Vagina (tissue), 2 donors: ENCODE data around the gene PIK3CG. TPM values are rescaled to one million over a fixed set of nuclear protein-coding genes. Genes with fewer than 3 reads are reported as not detected.
"Not testable (repeated sequence)": the region's sequence is repeated elsewhere in the genome, so short reads cannot be mapped to it uniquely, and the experiment has no call there.

Experiments
- DNase-seq, 2 donors: peaks; one replicate each; pipeline ENCODE4 v3.0.0-alpha.2; 2017; ENCODE audit errors: extremely low spot score in 2 of 2
- H3K27ac ChIP-seq: fragments of 200-600 bp; sonication (generic); one replicate; pipeline ENCODE4 v1.5.1; 2019
- H3K27me3 ChIP-seq: fragments of 200-600 bp; sonication (generic); one replicate; pipeline ENCODE4 v1.5.1; 2019
- H3K36me3 ChIP-seq, 2 donors: fragments of 200-600 bp; sonication (generic); one replicate each; pipeline ENCODE4 v1.5.1; 2017 to 2019
- H3K4me1 ChIP-seq: fragments of 200-600 bp; sonication (generic); one replicate; pipeline ENCODE4 v1.5.1; 2019
- H3K4me3 ChIP-seq, 2 donors: fragments of 200-600 bp; sonication (generic); 1 replicate in 1 of 2; 2 replicates in 1 of 2; pipeline ENCODE4 v1.5.1; 2016 to 2019
- H3K9me3 ChIP-seq: fragments of 200-600 bp; sonication (generic); one replicate; pipeline ENCODE4 v1.5.1; 2019
- POLR2A ChIP-seq, 2 donors: fragments of 450-650 bp; IDR thresholded peaks; one replicate each; pipeline ENCODE4 v1.6.1; 2017; ENCODE audit warnings: antibody characterized with exemption in 2 of 2, mild to moderate bottlenecking in 2 of 2, moderate library complexity in 2 of 2
- POLR2AphosphoS5 ChIP-seq, 2 donors: sonication (generic); formaldehyde crosslinking; IDR thresholded peaks; one replicate each; pipeline ENCODE4 v1.9.0; 2017; ENCODE audit warnings: antibody characterized with exemption in 2 of 2, mild to moderate bottlenecking in 2 of 2, low read depth in 1 of 2; ENCODE audit not compliant: insufficient read depth in 1 of 2
- intact Hi-C: fragments of 100-400 bp; cut with DNase I; formaldehyde crosslinking; loops from one replicate; pipeline ENCODE4 v1.15.1; 2023
- total RNA-seq: library from RNA; depleted of rRNA; stranded (reverse); fragments of >200 nt; gene quantifications from one replicate; pipeline ENCODE4 v1.2.3, GENCODE V29; 2016
- TF ChIP-seq, protein P1 (sequence below), 3 experiments: fragments of 450-650 bp in 2 of 3; fragments of 200-600 bp in 1 of 3; sonication (generic) in 1 of 3; IDR thresholded peaks; one replicate each; pipeline ENCODE4 v1.5.1; 2017 to 2019; ENCODE audit warnings: antibody characterized with exemption in 3 of 3, mild to moderate bottlenecking in 2 of 3, moderate library complexity in 2 of 3

PIK3CG gene
- total RNA-seq, 1 donor from 2014 or later = 4.4 TPM

GRCh38 chr7:106848851-106849442, 16.1 kb upstream of the PIK3CG start:
- DNase-seq = no peak
- no peak overlapping the region for H3K27ac ChIP-seq
- no peaks in the 10 kb centered on the region for H3K9me3 ChIP-seq
- H3K27me3 ChIP-seq = no peaks in the 10 kb centered on the region
- intact Hi-C loops = no loop called here
- no peak overlapping the region for H3K4me3 ChIP-seq
- TF ChIP-seq, protein P1, sequence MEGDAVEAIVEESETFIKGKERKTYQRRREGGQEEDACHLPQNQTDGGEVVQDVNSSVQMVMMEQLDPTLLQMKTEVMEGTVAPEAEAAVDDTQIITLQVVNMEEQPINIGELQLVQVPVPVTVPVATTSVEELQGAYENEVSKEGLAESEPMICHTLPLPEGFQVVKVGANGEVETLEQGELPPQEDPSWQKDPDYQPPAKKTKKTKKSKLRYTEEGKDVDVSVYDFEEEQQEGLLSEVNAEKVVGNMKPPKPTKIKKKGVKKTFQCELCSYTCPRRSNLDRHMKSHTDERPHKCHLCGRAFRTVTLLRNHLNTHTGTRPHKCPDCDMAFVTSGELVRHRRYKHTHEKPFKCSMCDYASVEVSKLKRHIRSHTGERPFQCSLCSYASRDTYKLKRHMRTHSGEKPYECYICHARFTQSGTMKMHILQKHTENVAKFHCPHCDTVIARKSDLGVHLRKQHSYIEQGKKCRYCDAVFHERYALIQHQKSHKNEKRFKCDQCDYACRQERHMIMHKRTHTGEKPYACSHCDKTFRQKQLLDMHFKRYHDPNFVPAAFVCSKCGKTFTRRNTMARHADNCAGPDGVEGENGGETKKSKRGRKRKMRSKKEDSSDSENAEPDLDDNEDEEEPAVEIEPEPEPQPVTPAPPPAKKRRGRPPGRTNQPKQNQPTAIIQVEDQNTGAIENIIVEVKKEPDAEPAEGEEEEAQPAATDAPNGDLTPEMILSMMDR (IDR thresholded peaks at IDR 0.05) = no peak
- H3K4me1 ChIP-seq = no peaks in the 10 kb centered on the region
- no peaks in the 10 kb centered on the region for H3K36me3 ChIP-seq

GRCh38 chr7:106851632-106852031, 13.4 kb upstream of the PIK3CG start:
- H3K4me3 ChIP-seq, H3K27ac ChIP-seq, H3K4me1 ChIP-seq, H3K36me3 ChIP-seq, DNase-seq, intact Hi-C loops, H3K27me3 ChIP-seq, H3K9me3 ChIP-seq: not testable (repeated sequence)

DNA sequence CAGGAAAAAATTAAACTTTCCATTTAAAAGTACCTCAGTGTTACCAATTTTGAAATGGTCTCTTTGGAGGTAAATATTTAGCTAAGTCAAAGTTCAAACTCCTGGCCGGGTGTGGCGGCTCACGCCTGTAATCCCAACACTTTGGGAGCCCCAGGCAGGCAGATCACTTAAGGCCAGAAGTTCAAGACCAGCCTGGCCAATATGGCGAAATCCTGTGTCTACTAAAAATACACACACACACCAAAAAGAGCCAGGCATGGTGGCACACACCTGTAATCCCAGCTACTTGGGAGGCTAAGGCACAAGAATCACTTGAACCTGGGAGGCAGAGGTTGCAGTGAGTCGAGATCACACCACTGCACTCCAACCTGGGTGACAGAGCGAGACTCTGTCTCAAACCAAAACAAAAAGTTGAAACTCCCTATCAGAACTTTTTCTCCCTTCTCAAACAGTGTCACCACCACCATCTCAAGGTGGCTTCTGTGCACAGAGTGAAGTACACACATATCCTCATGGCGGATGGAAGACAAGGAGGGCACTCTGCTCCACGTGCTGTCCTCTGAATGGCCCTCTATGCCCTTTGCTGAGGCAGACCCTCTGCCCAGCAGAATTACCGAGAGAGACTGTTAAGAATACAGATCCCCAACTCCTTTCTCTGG, 11.7 kb upstream of the PIK3CG start:
- Histone ChIP-seq H3K4me1 (no peaks in the 10 kb centered on the region), H3K27ac (no peak overlapping the region), H3K9me3 (no peaks in the 10 kb centered on the region), H3K36me3 (no peaks in the 10 kb centered on the region), H3K27me3 (no peaks in the 10 kb centered on the region), H3K4me3 (no peak overlapping the region)
- DNase-seq = no peak
- intact Hi-C loops = no loop called here
- TF ChIP-seq, protein P1 (IDR thresholded peaks at IDR 0.05) = no peak
- TF ChIP-seq POLR2AphosphoS5 (IDR thresholded peaks at IDR 0.05; ENCODE audit: insufficient read depth in 1 of 2, low read depth in 1 of 2) = no peak
- no peak for TF ChIP-seq POLR2A (IDR thresholded peaks at IDR 0.05)

- H3K9me3 ChIP-seq = no peaks in the 10 kb centered on the region
- H3K27ac ChIP-seq = no peak overlapping the region
- no peaks in the 10 kb centered on the region for H3K4me1 ChIP-seq
- H3K27me3 ChIP-seq = no peaks in the 10 kb centered on the region
- H3K36me3 ChIP-seq = no peaks in the 10 kb centered on the region
- intact Hi-C loops = no loop called here
- H3K4me3 ChIP-seq = no peak overlapping the region
- no peak for DNase-seq
- TF ChIP-seq POLR2A (IDR thresholded peaks at IDR 0.05) (no peak), POLR2AphosphoS5 (IDR thresholded peaks at IDR 0.05; ENCODE audit: insufficient read depth in 1 of 2, low read depth in 1 of 2) (no peak)
- TF ChIP-seq, protein P1 (IDR thresholded peaks at IDR 0.05) = no peak
Measured at GRCh38 chr7:106855540-106856132, 9.4 kb upstream of the PIK3CG start.

DNA sequence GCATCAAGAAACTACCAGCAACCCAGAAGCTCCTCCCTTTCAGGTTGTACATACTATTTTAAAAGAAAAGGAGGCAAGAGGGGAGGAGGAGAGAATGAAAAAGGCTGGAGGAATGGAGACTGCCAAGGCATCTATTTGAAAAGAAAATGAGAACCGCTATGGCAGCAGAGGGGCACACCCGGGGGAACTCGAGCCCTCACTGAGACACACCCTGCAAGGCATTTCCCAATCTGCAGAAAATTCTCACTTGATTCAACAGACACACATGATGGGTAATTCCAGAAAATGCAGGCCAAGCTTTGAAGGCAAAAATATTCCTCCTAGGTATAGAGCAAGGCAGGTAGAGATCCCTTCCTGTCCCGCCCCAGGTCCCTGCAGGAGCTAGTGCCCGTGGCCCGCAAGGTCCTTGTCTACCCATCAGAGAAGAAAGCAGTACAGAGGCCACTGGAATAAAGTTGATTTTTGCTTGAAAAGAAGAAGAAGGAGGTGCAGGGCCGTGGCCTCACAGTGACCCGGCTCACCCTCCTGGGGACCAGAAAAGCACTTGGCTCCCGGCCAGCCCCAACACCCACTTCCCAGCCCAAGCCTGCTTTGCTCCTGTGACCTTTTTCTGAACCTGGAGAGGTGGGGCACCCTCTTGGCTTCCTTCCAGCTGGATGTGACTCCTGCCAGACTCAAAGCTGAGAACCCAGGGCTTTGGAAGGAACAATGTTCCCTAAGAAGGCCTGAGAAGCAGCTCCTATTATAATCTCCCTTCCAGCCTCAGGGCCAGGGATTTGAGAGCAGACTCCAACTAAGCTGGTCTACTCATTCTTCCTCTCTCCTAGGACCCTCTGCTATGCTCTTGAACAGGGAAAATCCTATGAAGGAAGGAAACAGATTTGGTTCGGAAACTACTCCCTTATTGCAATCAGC, 6.2 kb upstream of the PIK3CG start:
- Histone ChIP-seq H3K4me1 (peaks cover 13% of the 10 kb centered on the region), H3K27me3 (no peaks in the 10 kb centered on the region), H3K27ac (no peak overlapping the region), H3K36me3 (no peaks in the 10 kb centered on the region), H3K9me3 (no peaks in the 10 kb centered on the region), H3K4me3 (no peak overlapping the region)
- no peak for TF ChIP-seq POLR2AphosphoS5 (IDR thresholded peaks at IDR 0.05; ENCODE audit: insufficient read depth in 1 of 2, low read depth in 1 of 2)
- no peak for TF ChIP-seq POLR2A (IDR thresholded peaks at IDR 0.05)
- TF ChIP-seq, protein P1 (IDR thresholded peaks at IDR 0.05) = no peak
- no peak for DNase-seq
- intact Hi-C loops = no loop called here
